Spleen (tissue), 11 donors: ENCODE measurements around the gene SDHAF2. TPM values are rescaled to one million over a fixed set of nuclear protein-coding genes. Genes with fewer than 3 reads are reported as not detected.

Experiments
- DNase-seq: peaks from one replicate; pipeline ENCODE4 v3.0.0-alpha.2; 2020
- H3K27ac ChIP-seq, 8 donors: fragments of 200-600 bp; sonication (generic) in 7 of 8; 1 replicate in 4 of 8; 2 replicates in 4 of 8; pipeline versions ENCODE4 v1.5.0 to v1.8.0; 2016 to 2021; ENCODE audit warnings: inconsistent platforms in 4 of 8, mild to moderate bottlenecking in 4 of 8, moderate library complexity in 1 of 8
- H3K27me3 ChIP-seq, 7 donors: fragments of 200-600 bp; sonication (generic) in 6 of 7; replicated peaks in 1 of 7; 1 replicate in 4 of 7; 2 replicates in 3 of 7; pipeline versions ENCODE4 v1.5.0 to v1.8.0; 2016 to 2021; ENCODE audit warnings: inconsistent platforms in 3 of 7, mild to moderate bottlenecking in 1 of 7
- H3K36me3 ChIP-seq, 6 donors: fragments of 200-600 bp; sonication (generic) in 5 of 6; 1 replicate in 4 of 6; 2 replicates in 2 of 6; pipeline versions ENCODE4 v1.5.0 to v1.8.0; 2016 to 2021; ENCODE audit warnings: inconsistent platforms in 2 of 6
- H3K4me1 ChIP-seq, 6 donors: fragments of 200-600 bp; sonication (generic) in 5 of 6; 1 replicate in 3 of 6; 2 replicates in 3 of 6; pipeline versions ENCODE4 v1.5.0 to v1.8.0; 2016 to 2021; ENCODE audit warnings: inconsistent platforms in 3 of 6
- H3K4me3 ChIP-seq, 8 donors: fragments of 200-600 bp; sonication (generic) in 7 of 8; 1 replicate in 4 of 8; 2 replicates in 4 of 8; pipeline versions ENCODE4 v1.5.0 to v1.8.0; 2016 to 2021; ENCODE audit warnings: inconsistent platforms in 4 of 8, mild to moderate bottlenecking in 4 of 8, moderate library complexity in 2 of 8
- H3K9me3 ChIP-seq, 8 donors: fragments of 200-600 bp; sonication (generic) in 7 of 8; 1 replicate in 4 of 8; 2 replicates in 4 of 8; pipeline versions ENCODE4 v1.5.0 to v1.8.0; 2016 to 2021; ENCODE audit warnings: inconsistent platforms in 4 of 8
- POLR2A ChIP-seq, 3 donors: fragments of 450-650 bp; IDR thresholded peaks; one replicate each; pipeline ENCODE4 v1.5.1; 2017; ENCODE audit warnings: antibody characterized with exemption in 3 of 3, mild to moderate bottlenecking in 1 of 3
- POLR2AphosphoS5 ChIP-seq, 3 donors: sonication (generic); formaldehyde crosslinking; IDR thresholded peaks; one replicate each; pipeline ENCODE4 v1.5.1; 2017; ENCODE audit warnings: antibody characterized with exemption in 3 of 3
- WGBS, 5 donors: extraction: QIAGEN DNeasy Blood & Tissue Kit in 3 of 5; methylation state at CpG; one replicate each; pipeline versions ENCODE4 v1.1.5 to v1.1.7; 2013 to 2018; 5-methylcytosine and 5-hydroxymethylcytosine counted together
- intact Hi-C: fragments of 100-400 bp; cut with DNase I; formaldehyde crosslinking; loops from one replicate; pipeline ENCODE4 v1.15.0; 2023; ENCODE audit warnings: low total_unique reads
- polyA plus RNA-seq, 3 donors: library from polyadenylated mRNA; stranded (reverse); fragments of 200-250 nt; gene quantifications; one replicate each; pipeline ENCODE4 v1.2.1, GENCODE V29; 2013
- total RNA-seq, 7 donors: library from RNA; depleted of rRNA in 3 of 7; stranded (reverse); fragments of >200 nt in 3 of 7; fragmentation: NEBNext Ultra II Directional in 4 of 7; extraction: Animal tissue kit (Norgen Biotek cat#: 25700) in 4 of 7; gene quantifications; one replicate each; pipeline versions ENCODE4 v1.1.0 to v1.2.1, GENCODE V29; 2016 to 2021
- TF ChIP-seq, protein P1 (sequence below), 11 experiments: fragments of 200-600 bp in 7 of 11; fragments of 450-650 bp in 4 of 11; sonication (generic) in 4 of 11; IDR thresholded peaks in 8 of 11; conservative IDR thresholded peaks in 3 of 11; 1 replicate in 7 of 11; 2 replicates in 4 of 11; pipeline versions ENCODE4 v1.4.0 to v1.8.0; 2016 to 2021; ENCODE audit warnings: antibody characterized with exemption in 11 of 11, inconsistent platforms in 4 of 11, mild to moderate bottlenecking in 1 of 11
- donor health status: healthy with polysubstance abuse.
- donor health status: DM: no; HTN: no; CAD: no; lungs with moderate emphysema.
- donor health status: DM: no; HTN: no; CAD: no.
- donor health status: Bipolar disorder and iron deficiency.
- donor health status: healthy.
- donor health status: DM: no; HTN: no; CAD: no.
- donor health status: DM: yes; HTN: yes; CAD: no.

The SDHAF2 gene
- total and polyA plus RNA-seq, 10 donors = 39.8 to 74.2 (median 53.6) TPM

DNA sequence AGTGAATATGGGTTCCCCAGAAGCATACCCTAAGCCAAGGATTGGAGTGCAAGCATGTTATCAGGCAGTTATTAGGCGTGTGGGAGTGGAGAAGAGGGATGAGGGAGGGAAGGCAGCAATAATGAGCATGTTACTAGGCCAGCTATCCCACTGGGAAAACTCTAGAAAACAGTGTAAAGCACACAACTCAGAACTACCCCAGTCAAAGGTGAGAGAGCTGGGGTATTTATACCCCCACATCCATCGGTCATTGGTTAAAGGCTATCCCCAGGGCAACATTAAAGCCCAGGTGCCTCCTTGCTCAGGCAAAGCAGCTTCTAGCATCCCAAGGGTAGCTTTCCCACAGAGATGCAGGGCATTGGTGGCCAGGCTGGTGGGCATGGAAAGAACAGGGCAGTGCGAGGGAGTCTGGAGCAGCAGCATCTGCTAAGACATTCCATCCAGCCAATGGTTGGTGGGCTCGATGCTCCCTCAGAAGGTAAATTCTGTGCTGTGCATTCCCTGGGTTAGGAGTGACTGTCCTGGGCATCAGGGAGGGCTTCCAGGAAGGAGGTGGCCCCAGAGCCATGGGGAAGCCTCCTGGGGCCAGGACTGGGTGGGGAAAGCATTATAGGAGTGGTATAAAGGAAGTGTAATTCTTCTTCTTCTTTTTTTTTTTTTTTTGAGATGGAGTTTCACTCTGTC is 57.6 kb downstream of the SDHAF2 start:
- TF ChIP-seq POLR2A (IDR thresholded peaks at IDR 0.05) (no peak), POLR2AphosphoS5 (IDR thresholded peaks at IDR 0.05) (no peak)
- TF ChIP-seq, protein P1, sequence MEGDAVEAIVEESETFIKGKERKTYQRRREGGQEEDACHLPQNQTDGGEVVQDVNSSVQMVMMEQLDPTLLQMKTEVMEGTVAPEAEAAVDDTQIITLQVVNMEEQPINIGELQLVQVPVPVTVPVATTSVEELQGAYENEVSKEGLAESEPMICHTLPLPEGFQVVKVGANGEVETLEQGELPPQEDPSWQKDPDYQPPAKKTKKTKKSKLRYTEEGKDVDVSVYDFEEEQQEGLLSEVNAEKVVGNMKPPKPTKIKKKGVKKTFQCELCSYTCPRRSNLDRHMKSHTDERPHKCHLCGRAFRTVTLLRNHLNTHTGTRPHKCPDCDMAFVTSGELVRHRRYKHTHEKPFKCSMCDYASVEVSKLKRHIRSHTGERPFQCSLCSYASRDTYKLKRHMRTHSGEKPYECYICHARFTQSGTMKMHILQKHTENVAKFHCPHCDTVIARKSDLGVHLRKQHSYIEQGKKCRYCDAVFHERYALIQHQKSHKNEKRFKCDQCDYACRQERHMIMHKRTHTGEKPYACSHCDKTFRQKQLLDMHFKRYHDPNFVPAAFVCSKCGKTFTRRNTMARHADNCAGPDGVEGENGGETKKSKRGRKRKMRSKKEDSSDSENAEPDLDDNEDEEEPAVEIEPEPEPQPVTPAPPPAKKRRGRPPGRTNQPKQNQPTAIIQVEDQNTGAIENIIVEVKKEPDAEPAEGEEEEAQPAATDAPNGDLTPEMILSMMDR (IDR thresholded peaks at IDR 0.05 in 8 of 11, conservative IDR thresholded peaks at IDR 0.05 in 3 of 11) = no peak
- no peak for DNase-seq
- 89 to 97% (median 93%) methylated on average over 4 of the region's 4 CpGs for WGBS, 5 donors
- H3K27me3 ChIP-seq = peaks cover 0 to 4% (median 0%) of the 10 kb centered on the region in 7 donors
- no peak overlapping the region for H3K27ac ChIP-seq
- H3K4me1 ChIP-seq = peaks cover 0 to 18% (median 9%) of the 10 kb centered on the region in 6 donors
- H3K36me3 ChIP-seq = peaks cover 0 to 14% (median 0%) of the 10 kb centered on the region in 6 donors
- intact Hi-C loops = no loop called here
- H3K9me3 ChIP-seq = no peaks in the 10 kb centered on the region
- H3K4me3 ChIP-seq = no peak overlapping the region

DNA sequence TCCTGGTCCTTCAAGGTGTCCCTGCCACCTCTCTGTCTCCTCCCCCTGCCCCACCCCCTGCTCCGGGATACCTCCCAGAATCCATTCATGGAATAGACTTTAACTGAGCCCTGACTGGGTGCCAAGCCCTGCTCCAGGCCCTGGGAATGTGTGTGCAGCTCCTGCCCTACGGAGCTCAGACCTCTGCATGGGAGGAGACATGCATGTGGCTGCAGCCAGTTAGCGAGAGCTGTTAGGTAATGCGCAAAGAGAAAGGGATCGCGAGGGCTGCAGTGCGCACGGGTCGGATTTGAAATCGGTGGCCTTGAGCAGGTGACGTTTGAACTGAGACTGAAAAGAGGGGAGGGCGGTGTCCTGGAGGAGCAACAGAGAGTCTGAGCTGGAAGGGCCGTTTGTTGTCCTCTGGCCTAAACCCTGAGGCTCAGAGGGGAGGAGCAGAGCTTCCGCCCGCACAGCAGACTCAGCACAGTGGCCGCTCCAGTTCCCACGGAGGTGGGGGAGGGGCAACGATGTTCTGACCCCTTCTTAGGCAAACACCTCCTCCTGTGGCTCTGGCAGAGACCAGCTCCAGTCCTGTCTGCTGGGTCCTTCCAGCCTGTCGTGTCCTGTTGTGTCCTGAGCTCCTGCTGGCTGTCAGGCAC is 58.8 kb downstream of the SDHAF2 start:
- no peak for DNase-seq
- Histone ChIP-seq H3K4me3 (peak overlapping the region in 1 of 8 donors; percentile 27), H3K27me3 (no peaks in the 10 kb centered on the region), H3K9me3 (no peaks in the 10 kb centered on the region), H3K4me1 (peaks cover 0 to 18% (median 9%) of the 10 kb centered on the region in 6 donors), H3K36me3 (peaks cover 0 to 14% (median 0%) of the 10 kb centered on the region in 6 donors), H3K27ac (peak overlapping the region in 2 of 8 donors; percentile 2 to 8)
- intact Hi-C loops = no loop called here
- TF ChIP-seq POLR2A (IDR thresholded peaks at IDR 0.05) (no peak), POLR2AphosphoS5 (IDR thresholded peaks at IDR 0.05) (peak in 2 of 3 donors; percentile 15 to 22)
- TF ChIP-seq, protein P1 (IDR thresholded peaks at IDR 0.05 in 8 of 11, conservative IDR thresholded peaks at IDR 0.05 in 3 of 11) = no peak
- WGBS, 5 donors = 46 to 57% (median 53%) methylated on average over 18 to 19 of the region's 19 CpGs

DNA sequence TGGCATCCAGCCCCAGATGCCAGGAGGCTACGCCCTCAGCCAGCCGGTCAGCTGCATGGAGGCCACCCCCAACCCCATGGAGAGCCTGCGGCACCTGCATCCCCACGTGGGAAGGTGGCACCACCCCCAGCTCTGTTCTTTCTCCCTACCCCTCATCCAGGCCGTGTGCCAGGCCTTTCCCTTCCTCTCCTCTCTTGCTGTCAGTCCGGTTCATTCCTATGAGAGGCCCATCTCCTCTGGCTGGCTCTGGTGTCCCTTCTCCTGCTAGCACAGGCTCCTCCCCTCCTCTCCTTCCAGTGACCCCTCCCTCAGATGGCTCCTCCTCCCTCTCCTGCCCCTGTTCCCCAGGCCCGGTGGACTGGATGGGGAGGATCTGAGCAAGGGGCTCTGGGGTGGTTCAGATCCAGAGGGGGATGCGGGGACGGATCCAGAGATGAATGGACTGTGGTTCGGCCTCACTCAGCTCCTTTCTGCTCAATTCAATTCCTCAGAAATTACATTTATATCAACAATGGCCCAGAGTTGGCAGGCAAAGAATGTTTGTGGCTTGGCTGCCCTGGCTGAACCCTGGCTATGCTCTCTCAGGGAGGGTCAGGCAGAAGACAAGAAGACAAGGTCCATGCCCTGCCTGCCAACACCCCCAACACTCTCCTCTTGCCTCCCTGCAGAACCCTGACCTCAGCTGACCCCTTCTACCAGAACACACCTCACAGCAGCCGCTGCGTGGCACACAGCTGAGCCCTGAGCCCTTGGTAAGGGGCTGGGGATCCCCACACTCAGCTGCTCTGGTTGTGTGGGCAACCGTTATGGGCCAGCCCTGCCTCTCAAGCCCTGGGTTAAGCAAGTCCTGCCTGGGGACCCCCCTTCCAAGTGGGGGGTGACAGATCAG is 60.2 kb downstream of the SDHAF2 start:
- DNase-seq = no peak
- 69 to 86% (median 79%) methylated on average over 12 to 13 of the region's 13 CpGs for WGBS, 5 donors
- peaks cover 0 to 29% (median 11%) of the 10 kb centered on the region in 6 donors for H3K4me1 ChIP-seq
- H3K27me3 ChIP-seq = no peaks in the 10 kb centered on the region
- no peak overlapping the region for H3K27ac ChIP-seq
- TF ChIP-seq, protein P1 (IDR thresholded peaks at IDR 0.05 in 8 of 11, conservative IDR thresholded peaks at IDR 0.05 in 3 of 11) = no peak
- TF ChIP-seq POLR2A (IDR thresholded peaks at IDR 0.05) (no peak), POLR2AphosphoS5 (IDR thresholded peaks at IDR 0.05) (no peak)
- peaks cover 0 to 11% (median 0%) of the 10 kb centered on the region in 6 donors for H3K36me3 ChIP-seq
- H3K4me3 ChIP-seq = no peak overlapping the region
- no peaks in the 10 kb centered on the region for H3K9me3 ChIP-seq
- intact Hi-C loops = no loop called here
